Non-pigmented ciliary epithelial cell (primary cell): ENCODE measurements around the gene NUMB.
"Not testable (repeated sequence)": the region's sequence is repeated elsewhere in the genome, so short reads cannot be mapped to it uniquely, and the experiment has no call there.

Source experiments
- DNase-seq: peaks from one replicate; pipeline ENCODE4 v3.0.0-alpha.2; 2010; ENCODE audit warnings: low read depth

The NUMB gene

GRCh38 chr14:73465823-73466532 lies 7.6 kb upstream of the NUMB start:
- no peak for DNase-seq

- DNase-seq: peak; percentile 89
Measured at GRCh38 chr14:73463411-73463810, 5.1 kb upstream of the NUMB start.

- DNase-seq: no peak
Measured at GRCh38 chr14:73462815-73463214, 4.5 kb upstream of the NUMB start.

- no peak for DNase-seq
Measured at GRCh38 chr14:73462048-73462715, 3.8 kb upstream of the NUMB start.

GRCh38 chr14:73461478-73462047 lies 3.2 kb upstream of the NUMB start:
- DNase-seq: no peak

GRCh38 chr14:73460691-73461127 lies 2.4 kb upstream of the NUMB start:
- DNase-seq: peak; percentile 44

- DNase-seq: no peak
Measured at GRCh38 chr14:73459959-73460358, 1.6 kb upstream of the NUMB start.

- DNase-seq: no peak
Measured at GRCh38 chr14:73457924-73458182, 493 bp downstream of the NUMB start.

GRCh38 chr14:73457041-73457923 lies 1.1 kb downstream of the NUMB start:
- DNase-seq: no peak

GRCh38 chr14:73455294-73455693 lies 3.1 kb downstream of the NUMB start:
- no peak for DNase-seq

- peak; percentile 66 for DNase-seq
Measured at GRCh38 chr14:73452341-73453186, 5.8 kb downstream of the NUMB start.

GRCh38 chr14:73443758-73444157 lies 14.6 kb downstream of the NUMB start:
- DNase-seq: no peak

GRCh38 chr14:73441286-73441685 lies 17.1 kb downstream of the NUMB start:
- DNase-seq: no peak

GRCh38 chr14:73438993-73439392 lies 19.4 kb downstream of the NUMB start:
- no peak for DNase-seq

- DNase-seq: no peak
Measured at GRCh38 chr14:73437206-73437605, 21.1 kb downstream of the NUMB start.

- no peak for DNase-seq
Measured at GRCh38 chr14:73432124-73432523, 26.2 kb downstream of the NUMB start.

GRCh38 chr14:73428353-73428824 lies 30.0 kb downstream of the NUMB start:
- DNase-seq: no peak

- no peak for DNase-seq
Measured at GRCh38 chr14:73427516-73428264, 30.7 kb downstream of the NUMB start.

- DNase-seq: peak; percentile 40
Measured at GRCh38 chr14:73426877-73427276, 31.5 kb downstream of the NUMB start.

GRCh38 chr14:73424453-73424852 lies 33.9 kb downstream of the NUMB start:
- no peak for DNase-seq

- not testable (repeated sequence) for DNase-seq
Measured at GRCh38 chr14:73423092-73423491, 35.3 kb downstream of the NUMB start.
